Daoy (cell line): ENCODE measurements around the gene BANP. TPM values are rescaled to one million over a fixed set of nuclear protein-coding genes. Genes with fewer than 3 reads are reported as not detected.

Experiments used
- DNase-seq: peaks from one replicate; pipeline ENCODE4 v3.0.0-alpha.2; 2015; ENCODE audit warnings: low read depth
- total RNA-seq: library from RNA; depleted of rRNA; stranded (reverse); fragments of >200 nt; shearing (Covaris generic); gene quantifications from 2 replicates; pipeline ENCODE4 v1.2.3, GENCODE V29; 2014

BANP gene
- total RNA-seq, 1 experiment from 2014 or later = 16.7 TPM

- no peak for DNase-seq
Measured at GRCh38 chr16:87949071-87949744, 2.0 kb upstream of the BANP start.

DNA sequence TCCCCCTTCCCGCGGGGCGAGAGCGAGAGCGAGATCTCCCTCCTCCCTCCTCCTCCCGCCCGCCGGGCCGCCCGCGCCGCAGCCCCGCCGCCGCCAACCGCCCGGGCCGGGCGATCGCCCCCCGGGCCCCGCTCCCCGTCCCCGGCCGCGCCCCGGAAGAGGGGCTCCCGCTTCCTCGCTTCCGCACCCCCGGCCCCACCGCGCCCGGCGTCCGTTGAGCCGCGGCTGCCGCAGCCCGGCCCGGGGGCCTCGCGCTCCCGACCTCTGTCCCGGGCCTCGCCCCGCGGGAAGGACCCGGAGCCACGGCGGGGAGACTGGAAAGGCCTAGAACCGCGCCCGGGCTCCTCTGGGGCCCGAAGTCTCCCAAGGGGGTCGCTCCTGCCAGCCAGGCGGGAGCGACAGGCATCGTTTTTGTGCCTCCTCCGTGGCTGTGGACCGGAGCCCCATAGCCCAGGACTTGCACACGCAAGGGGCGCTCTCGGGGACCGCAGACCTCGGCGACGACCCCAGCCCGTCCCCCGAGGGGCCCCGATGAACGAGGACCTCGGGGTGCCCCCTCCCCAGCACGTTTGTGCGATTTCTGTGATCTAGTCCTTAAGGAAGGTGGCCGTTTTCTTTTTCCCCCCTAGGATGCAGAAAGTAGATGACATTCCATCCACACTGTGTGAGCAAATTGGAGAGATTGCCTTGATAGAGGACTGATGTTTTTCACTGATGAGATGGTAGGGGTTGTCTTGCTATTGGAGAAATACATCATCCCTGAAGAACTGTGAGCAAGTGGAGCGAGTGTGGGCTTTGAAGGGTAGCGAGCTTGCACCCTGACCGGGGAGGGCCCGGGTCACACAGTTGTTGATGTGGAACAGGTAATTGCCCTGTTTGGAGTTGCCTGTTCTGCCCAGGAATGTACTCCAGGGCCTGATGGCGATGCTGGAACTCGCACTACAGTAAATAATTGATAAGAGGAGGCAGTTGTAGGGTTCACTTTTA, 611 bp downstream of the BANP start:
- DNase-seq = no peak

GRCh38 chr16:87952751-87953150, 1.5 kb downstream of the BANP start:
- no peak for DNase-seq

- no peak for DNase-seq
Measured at GRCh38 chr16:87953308-87954215, 2.3 kb downstream of the BANP start.

DNA sequence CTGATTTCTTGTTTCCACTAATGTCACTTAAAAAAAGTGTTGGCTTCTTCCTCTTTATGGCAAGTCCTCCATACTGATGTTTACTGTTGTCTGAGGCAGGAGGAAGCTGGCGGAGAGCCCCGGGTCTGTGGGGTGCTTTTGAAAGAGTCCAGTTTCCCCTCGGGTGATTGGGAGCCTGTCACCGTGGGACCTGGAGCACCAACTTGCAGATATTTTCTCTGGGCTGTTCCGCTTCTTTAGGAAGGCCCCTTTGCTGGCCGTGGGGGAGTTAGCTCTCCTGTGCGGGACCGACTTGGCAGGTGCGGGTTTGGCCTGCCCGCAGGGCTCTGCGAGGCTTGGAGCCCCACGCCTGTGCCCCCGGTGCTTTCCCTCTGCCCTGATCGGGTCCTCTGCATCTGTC, 3.1 kb downstream of the BANP start:
- no peak for DNase-seq

- DNase-seq = no peak
Measured at GRCh38 chr16:87954826-87955225, 3.6 kb downstream of the BANP start.

- no peak for DNase-seq
Measured at GRCh38 chr16:87955302-87956097, 4.3 kb downstream of the BANP start.

GRCh38 chr16:87956098-87956364, 4.8 kb downstream of the BANP start:
- DNase-seq = no peak

GRCh38 chr16:87956365-87957231, 5.4 kb downstream of the BANP start:
- DNase-seq = no peak

GRCh38 chr16:87957296-87958094, 6.3 kb downstream of the BANP start:
- DNase-seq = no peak

- DNase-seq = no peak
Measured at GRCh38 chr16:87958632-87959031, 7.4 kb downstream of the BANP start.

- DNase-seq = no peak
Measured at GRCh38 chr16:87959391-87959990, 8.3 kb downstream of the BANP start.

- no peak for DNase-seq
Measured at GRCh38 chr16:87960296-87960695, 9.1 kb downstream of the BANP start.

DNA sequence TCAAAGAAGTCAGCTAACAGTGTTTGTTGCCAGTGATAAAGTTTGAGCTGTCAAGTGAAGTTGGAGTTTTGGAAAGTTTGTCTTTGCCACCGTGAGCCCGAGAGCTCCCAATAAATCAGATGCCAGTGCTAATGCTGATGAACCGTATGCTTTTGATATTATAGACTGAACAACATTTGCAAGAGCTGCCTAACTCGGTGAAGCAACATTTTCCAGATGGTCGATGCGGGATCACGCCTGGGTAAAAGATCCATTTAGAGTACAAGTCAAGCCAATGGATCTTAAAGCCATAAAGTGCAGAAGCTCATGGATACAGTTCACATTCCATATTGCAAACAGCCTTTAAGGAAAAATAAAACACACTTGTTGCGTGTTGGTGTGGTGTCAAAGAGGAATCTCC, 9.6 kb downstream of the BANP start:
- DNase-seq = no peak

DNA sequence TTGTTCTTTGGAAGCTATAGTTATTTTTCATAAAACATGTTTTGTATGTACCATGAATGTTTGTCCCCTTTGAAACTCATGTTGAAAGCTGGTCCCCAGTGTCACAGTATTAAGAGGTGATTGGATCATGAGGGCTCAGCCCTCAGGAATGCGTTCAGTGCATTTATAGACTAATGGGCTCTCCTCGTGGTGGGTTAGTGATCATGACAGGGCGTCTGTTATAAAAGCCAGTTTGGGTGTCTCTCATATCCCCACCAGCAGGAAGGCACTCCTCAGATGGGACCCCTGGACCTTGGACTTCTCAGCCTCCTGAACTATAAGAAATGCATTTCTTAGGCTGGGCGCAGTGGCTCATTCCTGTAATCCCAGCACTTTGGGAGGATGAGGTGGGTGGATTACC, 10.4 kb downstream of the BANP start:
- DNase-seq = no peak

DNA sequence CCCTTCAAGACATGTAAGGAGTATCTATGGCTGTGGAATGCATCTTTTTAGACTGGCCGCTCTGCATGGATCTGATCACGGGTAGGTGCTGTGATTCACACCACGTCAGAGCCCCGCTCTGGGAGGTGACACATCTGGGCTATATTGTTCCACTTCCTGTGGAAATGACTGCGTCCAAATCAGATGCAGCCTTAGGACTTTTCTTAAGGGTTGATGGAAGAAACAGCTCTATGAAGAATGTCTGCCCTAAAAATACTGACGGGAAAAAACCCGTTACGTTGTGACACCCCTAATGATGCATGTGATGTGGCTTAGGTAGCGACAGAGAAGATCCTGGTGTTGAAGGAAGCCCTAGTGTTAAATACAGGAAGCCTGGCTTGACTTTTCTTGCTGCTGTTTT, 12.2 kb downstream of the BANP start:
- peak; percentile 82 for DNase-seq

DNA sequence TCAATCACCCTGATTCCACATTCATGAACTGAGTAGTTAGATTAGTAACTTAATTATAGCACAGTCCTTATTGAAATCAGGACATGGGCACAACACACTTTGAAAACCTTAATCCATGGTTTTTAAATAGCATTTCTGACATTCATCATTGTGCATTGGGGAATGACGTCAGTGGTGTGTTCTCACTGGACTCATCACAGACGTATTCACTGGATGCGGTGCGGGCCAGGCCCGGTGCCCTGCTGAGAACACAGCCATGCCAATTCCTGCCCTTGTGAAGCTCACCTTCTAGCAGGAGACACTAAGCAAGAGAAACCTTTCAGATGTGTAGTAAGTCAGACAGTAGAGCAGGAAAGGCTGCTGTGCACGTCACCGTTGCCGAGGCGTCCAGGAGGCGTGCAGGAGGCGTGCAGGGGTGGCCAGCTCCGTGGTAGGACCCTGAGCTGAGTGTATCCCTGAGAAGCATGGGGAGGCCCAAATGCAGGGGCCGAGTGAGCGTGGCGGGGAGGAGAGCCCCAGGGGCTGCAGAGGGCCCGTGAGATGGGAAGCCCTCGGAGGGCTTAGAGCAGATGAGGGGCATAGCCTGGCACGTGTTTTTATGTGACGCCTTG, 12.9 kb downstream of the BANP start:
- no peak for DNase-seq

- no peak for DNase-seq
Measured at GRCh38 chr16:87965417-87965816, 14.2 kb downstream of the BANP start.
